ENCODE measurements around the gene CLEC6A. TPM values are rescaled to one million over a fixed set of nuclear protein-coding genes. Genes with fewer than 3 reads are reported as not detected.

The CLEC6A gene
- total RNA-seq, 1 experiment from 2014 or later: not detected

DNA sequence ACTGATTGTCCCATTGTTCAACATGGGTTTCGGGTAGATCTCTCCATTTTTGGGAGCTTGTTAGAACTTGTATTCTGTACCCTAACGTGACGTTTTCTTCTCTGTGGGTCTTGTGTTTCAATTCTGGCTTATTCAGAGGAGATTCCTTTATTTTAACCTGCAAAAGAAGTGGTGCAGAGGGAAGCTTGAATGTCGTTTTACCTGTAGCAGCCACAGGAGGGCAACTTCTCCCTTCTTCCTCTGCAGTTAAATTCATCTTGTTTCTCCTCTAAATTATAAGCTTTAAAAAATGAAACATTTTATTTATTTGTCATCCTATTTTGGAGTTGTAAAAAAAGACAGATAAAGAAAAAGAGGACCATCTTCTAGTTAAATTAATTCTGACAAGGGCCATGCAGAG, 43.9 kb downstream of the CLEC6A start:
- Mint-ChIP-seq H3K4me1 (ENCODE audit: low read depth, unreplicated experiment) (no peaks in the 10 kb centered on the region), H3K27ac (ENCODE audit: unreplicated experiment) (no peak overlapping the region), H3K36me3 (ENCODE audit: insufficient read depth, unreplicated experiment) (no peaks in the 10 kb centered on the region), H3K9me3 (ENCODE audit: low read depth, unreplicated experiment) (no peaks in the 10 kb centered on the region), H3K27me3 (ENCODE audit: unreplicated experiment) (peaks cover 26% of the 10 kb centered on the region), H3K4me3 (ENCODE audit: low read depth, unreplicated experiment) (no peak overlapping the region)
- DNase-seq: no peak
- intact Hi-C loops (cut with micrococcal nuclease; ENCODE audit: unreplicated experiment): no loop called here
- no TSS peak for BruUV-seq (replicated peaks)
- TF ChIP-seq, protein P1, sequence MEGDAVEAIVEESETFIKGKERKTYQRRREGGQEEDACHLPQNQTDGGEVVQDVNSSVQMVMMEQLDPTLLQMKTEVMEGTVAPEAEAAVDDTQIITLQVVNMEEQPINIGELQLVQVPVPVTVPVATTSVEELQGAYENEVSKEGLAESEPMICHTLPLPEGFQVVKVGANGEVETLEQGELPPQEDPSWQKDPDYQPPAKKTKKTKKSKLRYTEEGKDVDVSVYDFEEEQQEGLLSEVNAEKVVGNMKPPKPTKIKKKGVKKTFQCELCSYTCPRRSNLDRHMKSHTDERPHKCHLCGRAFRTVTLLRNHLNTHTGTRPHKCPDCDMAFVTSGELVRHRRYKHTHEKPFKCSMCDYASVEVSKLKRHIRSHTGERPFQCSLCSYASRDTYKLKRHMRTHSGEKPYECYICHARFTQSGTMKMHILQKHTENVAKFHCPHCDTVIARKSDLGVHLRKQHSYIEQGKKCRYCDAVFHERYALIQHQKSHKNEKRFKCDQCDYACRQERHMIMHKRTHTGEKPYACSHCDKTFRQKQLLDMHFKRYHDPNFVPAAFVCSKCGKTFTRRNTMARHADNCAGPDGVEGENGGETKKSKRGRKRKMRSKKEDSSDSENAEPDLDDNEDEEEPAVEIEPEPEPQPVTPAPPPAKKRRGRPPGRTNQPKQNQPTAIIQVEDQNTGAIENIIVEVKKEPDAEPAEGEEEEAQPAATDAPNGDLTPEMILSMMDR (IDR thresholded peaks at IDR 0.05; ENCODE audit: unreplicated experiment): no peak
- CTCF ChIA-PET: interaction anchor here (0.9 to 1.0 kb wide), 2 partner anchors 78 to 109 kb away, joined by 3 read pairs; no protein-coding TSS in a partner anchor

DNA sequence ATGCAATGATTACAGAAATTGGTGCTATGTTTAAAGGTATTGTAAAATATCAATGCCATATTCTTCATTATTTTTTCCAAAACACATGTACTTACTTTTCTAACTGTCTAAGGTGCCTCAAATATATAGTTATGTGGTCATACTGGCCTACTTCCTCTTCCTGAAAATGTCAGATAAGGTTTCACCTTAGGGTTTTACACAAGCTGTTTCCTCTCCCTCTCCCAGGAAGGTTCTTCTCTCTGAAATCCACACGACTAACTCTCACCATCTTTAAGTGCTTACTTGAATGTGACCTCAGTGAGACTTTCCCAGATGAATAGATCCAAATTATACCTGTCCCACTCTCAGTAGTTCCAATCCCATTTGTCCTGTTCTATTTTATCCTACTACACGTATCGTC, 46.0 kb downstream of the CLEC6A start:
- H3K27me3 Mint-ChIP-seq (ENCODE audit: unreplicated experiment): peaks cover 33% of the 10 kb centered on the region
- TF ChIP-seq, protein P1 (IDR thresholded peaks at IDR 0.05; ENCODE audit: unreplicated experiment): no peak
- CTCF ChIA-PET: no interaction called here
- H3K36me3 Mint-ChIP-seq (ENCODE audit: insufficient read depth, unreplicated experiment): no peaks in the 10 kb centered on the region
- H3K27ac Mint-ChIP-seq (ENCODE audit: unreplicated experiment): no peak overlapping the region
- no peak for DNase-seq
- intact Hi-C loops (cut with micrococcal nuclease; ENCODE audit: unreplicated experiment): no loop called here
- no peaks in the 10 kb centered on the region for H3K4me1 Mint-ChIP-seq (ENCODE audit: low read depth, unreplicated experiment)
- BruUV-seq (replicated peaks): no TSS peak
- no peaks in the 10 kb centered on the region for H3K9me3 Mint-ChIP-seq (ENCODE audit: low read depth, unreplicated experiment)
- H3K4me3 Mint-ChIP-seq (ENCODE audit: low read depth, unreplicated experiment): no peak overlapping the region

DNA sequence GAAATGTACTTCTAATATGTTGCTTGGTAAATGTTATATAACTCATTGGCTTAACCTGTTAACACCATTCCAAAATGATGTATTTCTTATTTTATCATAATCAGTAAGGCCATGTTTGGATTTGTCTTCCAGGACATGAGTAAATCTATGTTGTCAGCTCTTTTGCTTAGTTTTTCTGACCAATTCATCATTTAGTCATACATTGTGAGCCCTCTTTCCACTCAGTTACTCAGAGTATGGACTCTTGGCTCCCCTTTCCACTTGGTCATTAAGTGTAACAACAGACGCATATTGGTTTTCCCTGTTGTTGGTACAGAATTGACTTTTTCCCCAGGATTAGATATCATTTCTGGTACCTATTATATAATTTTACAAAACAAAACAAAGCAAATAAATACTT, 48.6 kb downstream of the CLEC6A start:
- intact Hi-C loops (cut with micrococcal nuclease; ENCODE audit: unreplicated experiment): no loop called here
- H3K4me3 Mint-ChIP-seq (ENCODE audit: low read depth, unreplicated experiment): no peak overlapping the region
- no peaks in the 10 kb centered on the region for H3K36me3 Mint-ChIP-seq (ENCODE audit: insufficient read depth, unreplicated experiment)
- H3K4me1 Mint-ChIP-seq (ENCODE audit: low read depth, unreplicated experiment): no peaks in the 10 kb centered on the region
- no peaks in the 10 kb centered on the region for H3K9me3 Mint-ChIP-seq (ENCODE audit: low read depth, unreplicated experiment)
- no TSS peak for BruUV-seq (replicated peaks)
- no peak for DNase-seq
- CTCF ChIA-PET: no interaction called here
- H3K27ac Mint-ChIP-seq (ENCODE audit: unreplicated experiment): no peak overlapping the region
- TF ChIP-seq, protein P1 (IDR thresholded peaks at IDR 0.05; ENCODE audit: unreplicated experiment): no peak
- peaks cover 34% of the 10 kb centered on the region for H3K27me3 Mint-ChIP-seq (ENCODE audit: unreplicated experiment)

DNA sequence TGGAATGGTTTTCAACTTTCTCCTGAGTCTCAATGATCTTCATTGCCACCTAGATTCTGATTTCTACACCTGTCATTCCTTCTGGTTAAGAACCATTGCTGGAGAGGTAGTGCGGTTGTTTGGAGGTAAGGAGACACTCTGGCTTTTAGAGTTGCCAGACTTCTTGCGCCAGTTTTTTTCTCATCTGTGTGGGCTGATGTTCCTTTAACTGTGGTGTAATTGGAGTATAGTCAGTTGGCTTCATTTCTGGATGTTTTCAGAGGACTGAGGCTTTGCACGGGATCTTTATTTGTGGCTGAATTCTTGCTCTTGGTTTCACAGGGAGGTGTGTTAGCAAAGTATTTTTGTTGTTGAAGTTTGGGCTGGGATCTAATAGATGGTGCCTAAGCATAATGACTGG, 51.8 kb downstream of the CLEC6A start:
- H3K36me3 Mint-ChIP-seq (ENCODE audit: insufficient read depth, unreplicated experiment): no peaks in the 10 kb centered on the region
- H3K27ac Mint-ChIP-seq (ENCODE audit: unreplicated experiment): no peak overlapping the region
- CTCF ChIA-PET: no interaction called here
- BruUV-seq (replicated peaks): no TSS peak
- no peak for DNase-seq
- H3K9me3 Mint-ChIP-seq (ENCODE audit: low read depth, unreplicated experiment): no peaks in the 10 kb centered on the region
- intact Hi-C loops (cut with micrococcal nuclease; ENCODE audit: unreplicated experiment): no loop called here
- TF ChIP-seq, protein P1 (IDR thresholded peaks at IDR 0.05; ENCODE audit: unreplicated experiment): no peak
- H3K4me1 Mint-ChIP-seq (ENCODE audit: low read depth, unreplicated experiment): no peaks in the 10 kb centered on the region
- H3K4me3 Mint-ChIP-seq (ENCODE audit: low read depth, unreplicated experiment): no peak overlapping the region
- H3K27me3 Mint-ChIP-seq (ENCODE audit: unreplicated experiment): peaks cover 49% of the 10 kb centered on the region
